NCI-H1436 (cell line): Measurements from ENCODE around the gene USP51.
A peak's percentile ranks its signal among the peaks of the same experiment; 100 is the strongest.
"Not testable (repeated sequence)": the region's sequence is repeated elsewhere in the genome, so short reads cannot be mapped to it uniquely, and the experiment has no call there.

Experiments
- DNase-seq: peaks from one replicate; lab custom pipeline; 2025; lab: John Stamatoyannopoulos, UW

Gene USP51

DNA sequence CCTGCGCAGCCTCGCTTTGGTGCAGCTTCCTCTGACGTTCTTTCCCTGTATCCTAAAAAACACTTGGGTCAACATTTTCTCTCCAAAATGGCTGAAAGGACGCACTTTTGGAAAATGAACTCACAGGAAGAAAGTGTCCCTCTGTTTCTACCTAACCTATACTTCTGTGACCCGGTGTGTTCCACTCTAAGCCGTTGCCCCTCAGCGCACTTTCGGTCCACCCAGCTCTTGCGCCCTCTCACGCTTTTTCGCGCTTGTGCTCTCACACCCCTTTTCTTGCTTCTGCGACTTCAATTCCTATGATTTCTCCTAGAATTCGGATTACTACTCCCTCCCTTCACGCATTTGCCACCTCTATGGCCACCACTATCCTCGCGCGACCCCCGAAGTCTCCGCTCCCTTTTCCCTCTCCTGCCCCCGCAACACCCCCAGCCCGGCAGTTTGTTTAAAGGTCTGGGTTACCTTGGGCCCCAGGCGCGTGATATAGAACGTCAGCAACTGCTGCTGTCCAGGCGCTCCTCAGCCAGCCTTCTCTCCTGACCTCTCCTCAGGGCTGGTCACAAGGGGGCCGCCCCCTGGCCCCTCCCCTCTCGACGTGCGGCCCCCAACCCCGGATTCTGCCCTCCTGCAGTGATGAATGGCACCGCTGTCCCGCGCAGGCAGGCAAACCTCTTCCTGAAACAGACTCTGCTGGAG lies at the start of gene USP51:
TSS of gene USP51 (minus strand) at position 535 of the 696 bp plus-strand sequence. CDS start 909 bp downstream, outside the sequence.
- DNase-seq = no peak

DNA sequence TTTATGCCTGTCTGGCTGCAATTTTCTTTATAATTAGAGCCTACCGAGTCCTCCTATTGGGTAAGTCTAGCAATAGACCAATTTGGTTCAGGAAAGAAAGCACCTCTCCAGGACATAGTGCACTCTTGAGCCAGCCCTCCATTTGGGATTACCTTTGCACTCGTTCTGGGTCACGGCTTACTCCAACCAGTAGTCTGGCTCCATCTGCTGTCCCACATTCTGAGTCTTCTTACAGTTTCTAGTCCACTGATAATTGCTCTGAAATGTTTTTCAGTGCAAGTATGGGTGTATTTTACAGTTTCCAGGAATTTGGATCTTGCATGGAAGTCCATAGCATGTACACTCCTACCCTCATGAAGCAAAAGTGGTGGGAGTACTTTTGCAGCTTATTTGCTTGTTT lies 34.8 kb upstream of the USP51 start:
- no peak for DNase-seq

DNA sequence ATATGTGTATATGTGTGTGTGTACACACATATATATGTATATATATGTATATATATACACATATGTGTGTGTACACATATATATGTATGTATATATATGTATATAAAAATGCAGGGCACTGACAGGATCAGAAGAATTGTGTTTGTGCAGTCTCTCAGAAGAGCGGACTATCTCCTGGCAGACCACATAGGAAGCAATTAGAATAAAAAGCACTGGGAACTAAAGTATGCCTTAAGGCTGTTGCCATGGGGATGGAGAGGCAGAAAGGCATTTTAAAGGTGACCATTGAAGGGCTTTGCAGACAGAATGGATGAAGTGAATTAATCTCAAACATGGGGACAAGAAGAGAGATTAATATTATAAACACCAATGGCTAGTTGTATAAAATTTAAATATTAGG lies 33.7 kb upstream of the USP51 start:
- no peak for DNase-seq

DNA sequence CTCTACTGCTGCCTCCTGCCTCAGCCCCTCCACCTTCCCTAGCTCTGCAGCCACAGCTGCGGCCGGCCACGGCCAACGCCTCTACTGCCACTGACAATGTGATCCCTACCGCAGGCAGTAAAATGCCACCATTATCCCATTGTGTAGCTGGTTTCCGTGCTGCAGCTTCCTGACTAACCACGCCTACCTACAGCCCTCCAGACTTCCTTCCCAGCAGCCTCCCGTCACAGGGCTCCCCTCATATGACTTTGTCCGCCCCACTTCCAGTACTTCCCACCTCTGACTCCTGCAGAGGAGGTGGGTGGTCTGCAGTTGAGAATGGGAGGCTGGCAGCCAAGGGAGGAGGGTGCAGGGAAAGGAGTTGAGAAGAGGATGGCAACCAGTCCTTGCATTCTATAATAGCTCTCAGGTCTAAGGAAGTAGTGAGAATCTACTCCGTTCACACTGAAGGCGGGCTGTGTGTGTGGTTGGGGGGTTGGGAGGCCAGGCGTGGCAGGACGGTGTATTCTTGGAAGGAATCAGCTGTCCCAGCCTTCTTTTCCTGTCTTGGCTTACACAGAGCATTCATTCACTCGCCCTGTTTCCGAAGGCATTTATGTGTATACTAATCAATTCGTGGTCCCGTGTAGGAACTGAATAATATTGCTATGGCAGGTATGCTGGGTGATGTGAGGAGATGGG lies 33.1 kb upstream of the USP51 start:
- DNase-seq = no peak

DNA sequence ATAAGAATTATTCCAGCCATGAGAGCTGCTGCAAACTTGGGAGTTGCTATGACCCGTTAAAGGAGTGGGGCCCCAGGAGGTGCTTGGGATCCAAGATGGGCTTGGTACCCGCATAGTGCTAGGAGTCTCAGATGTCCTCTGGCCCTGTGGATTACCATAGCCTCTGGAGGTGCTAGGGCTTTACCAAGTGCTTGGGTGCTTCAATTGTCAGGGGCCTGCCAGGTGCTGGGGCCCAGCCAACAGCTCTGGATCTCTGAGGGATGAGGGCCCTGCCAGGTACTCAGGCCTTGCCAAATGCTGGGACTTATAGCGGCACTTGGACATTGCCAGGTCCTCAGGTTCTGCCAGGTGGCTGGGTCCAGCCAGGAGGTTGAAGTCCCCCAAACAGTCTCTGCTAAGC lies 32.0 kb upstream of the USP51 start:
- no peak for DNase-seq

DNA sequence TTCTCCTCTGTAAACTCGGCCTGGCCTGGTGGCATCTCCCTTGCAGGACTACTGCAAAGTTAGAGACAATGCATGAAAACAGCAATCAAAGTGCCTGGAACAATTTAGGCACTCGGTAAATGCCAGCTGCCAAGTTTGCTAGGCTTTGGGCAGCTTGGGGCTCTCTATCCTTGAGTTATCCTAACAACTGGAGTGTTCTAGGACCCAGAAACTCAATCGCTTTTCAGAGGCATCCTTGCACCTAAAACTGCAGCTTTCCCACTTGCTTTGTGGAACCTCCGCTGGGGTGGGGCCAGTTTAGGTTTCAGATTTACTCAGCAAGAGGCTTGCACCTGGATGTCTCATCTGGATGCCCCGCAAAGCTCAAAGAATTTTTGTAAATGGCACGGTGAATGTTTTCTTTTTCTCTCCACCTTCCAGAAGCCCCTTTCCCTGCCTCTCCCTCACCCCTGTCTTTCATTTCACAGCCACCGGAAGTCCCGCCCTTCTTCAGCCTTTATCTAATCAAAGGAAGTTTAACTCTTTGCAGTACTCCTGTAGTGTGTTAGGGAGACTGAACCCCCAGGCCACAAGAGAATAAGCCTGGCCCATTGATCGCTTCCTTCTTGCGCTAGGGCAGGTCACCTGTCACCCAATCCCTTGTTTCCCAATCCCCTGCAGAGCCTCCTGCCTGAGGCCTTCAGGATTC lies 27.3 kb upstream of the USP51 start:
- not testable (repeated sequence) for DNase-seq

DNA sequence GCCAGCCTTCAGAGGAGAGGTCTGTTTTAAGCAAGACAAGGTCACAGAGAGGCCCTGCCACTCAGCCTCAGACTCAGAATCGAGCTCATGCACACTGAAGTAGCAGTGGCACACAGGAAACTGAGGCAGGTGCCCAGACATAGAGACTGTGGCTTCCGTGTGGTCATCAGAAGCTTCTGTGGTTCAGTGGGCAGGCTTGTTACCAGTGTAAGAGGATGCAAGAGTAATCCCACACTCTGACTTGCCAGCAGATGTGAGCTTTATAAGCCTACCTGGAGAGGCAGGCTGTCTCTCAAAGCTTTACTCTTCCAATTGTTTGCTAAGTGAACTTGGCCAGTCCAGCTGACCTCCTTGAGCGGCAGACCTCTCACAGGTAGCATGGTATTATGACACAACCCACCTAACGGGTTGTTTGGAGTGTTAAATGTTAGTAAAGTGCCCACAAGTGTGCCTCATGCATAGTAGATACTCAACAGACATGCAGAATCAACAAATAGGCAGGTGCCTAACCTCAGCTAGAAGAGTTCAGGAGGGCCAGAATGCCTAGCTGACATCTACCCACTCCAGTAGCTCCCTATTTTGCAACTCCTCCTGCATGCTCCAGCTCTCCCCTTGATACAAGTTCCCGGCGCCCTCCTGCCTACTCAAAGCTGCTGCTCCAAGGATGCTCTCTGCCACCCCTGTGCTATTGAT lies 23.5 kb upstream of the USP51 start:
- not testable (repeated sequence) for DNase-seq

DNA sequence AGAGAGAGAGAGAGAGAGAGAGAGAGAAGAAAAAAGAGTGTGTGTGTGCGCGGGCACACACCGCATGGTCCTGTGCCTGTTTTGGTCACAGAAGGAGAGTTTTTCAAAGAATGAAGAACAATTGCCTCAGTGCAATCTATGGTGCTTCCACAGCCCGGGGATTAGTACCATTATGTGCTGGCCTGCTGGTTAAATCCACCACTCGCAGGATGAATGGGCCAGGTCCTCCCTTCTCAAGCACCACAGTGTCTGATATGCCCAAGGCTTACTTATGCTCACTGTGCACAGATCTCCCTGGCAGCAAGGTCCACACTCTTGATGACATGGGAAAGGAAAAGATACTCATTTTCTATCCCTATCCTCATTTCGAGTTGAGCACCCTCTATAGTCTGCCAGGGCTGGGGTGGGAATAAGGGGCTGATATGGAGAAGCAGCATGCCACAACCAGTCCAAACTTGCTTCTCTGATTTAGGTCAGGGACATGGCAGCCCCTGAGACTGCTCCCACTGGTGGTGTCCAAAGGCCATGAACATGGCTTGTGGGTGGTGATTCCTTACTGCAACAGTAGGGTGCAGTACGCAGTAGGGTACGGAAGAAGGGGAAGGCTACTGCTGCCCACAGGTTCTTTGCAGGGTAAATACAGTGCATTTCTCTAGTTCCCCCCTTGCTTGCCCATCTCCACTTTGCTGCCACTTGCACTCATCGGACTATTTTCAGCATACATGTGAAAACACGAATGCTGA lies 18.9 kb upstream of the USP51 start:
- DNase-seq = not testable (repeated sequence)

DNA sequence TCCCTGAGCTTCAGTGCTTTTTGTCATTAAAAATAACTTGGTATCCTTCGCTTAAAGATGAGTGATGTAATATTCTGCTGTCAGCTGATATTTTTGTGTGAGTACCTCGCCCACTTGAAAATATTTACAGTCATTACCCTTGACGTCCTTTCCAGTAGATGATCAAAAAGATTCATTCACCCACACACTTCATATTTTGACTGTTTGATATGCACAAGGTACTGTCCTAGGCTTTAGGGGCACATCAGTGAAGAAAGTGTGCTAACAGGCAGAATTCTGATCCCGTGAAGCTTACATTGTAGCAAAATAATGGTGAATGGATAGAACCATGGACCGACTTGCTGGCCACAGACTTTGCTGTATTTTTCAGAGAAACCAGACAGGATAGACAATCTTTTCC lies 18.1 kb upstream of the USP51 start:
- DNase-seq = not testable (repeated sequence)

DNA sequence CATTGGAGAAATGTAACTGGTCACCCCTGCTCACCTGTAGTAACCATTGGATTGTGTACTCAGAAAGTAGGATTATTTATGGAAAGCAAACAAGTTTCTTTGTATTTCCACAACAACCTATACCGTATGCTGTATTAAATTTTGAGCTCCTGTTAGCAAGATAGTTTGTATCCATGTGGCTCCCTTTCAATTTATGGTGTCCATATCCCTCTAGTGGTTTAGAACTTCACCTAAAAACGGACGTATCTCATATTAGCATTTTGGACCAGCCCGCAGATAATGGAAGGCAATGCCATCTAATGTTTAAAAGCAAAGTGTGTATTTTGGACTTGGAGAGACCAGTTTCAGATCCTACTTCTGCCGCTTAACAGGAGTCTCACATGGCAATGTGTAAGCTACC lies 17.4 kb upstream of the USP51 start:
- DNase-seq = not testable (repeated sequence)

DNA sequence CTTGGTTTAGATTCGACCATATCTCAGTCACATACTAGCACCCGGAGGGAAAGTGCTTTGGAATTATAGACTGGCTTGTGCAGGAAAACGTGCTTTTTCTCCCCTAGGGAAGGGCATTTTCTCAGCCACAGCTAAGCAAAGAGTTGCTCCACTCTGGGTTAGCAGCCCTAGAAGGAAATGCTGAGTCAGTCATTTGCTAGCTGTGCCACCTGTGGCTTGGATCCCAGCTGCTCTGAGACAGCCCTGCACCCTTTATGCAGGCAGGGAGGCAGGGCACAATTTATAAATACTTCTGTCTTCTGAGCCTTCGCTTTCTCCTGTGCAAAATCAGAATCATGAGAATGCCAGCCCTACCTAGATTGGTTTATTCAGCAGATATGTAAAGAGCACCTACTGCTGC lies 1.3 kb upstream of the USP51 start:
- DNase-seq = no peak

DNA sequence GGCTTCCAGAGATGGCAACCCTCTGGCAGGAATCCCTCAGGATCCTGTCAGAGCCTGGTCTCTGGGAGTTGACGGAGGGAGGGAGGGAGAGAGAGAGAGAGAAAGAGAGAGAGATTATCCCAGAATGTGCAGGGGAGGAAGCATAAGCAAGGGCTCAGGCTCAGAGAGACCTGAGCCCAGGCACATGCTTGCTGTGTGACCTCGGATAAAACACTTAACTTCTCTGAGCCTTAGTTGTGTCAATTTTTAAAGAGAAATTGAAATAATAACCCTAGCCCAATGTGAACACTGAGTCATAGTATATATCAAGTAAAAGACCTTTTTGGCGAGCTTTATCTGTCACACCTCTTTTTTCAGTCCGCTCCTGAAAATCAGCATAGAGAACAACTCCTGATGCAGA lies 473 bp upstream of the USP51 start:
- no peak for DNase-seq

DNA sequence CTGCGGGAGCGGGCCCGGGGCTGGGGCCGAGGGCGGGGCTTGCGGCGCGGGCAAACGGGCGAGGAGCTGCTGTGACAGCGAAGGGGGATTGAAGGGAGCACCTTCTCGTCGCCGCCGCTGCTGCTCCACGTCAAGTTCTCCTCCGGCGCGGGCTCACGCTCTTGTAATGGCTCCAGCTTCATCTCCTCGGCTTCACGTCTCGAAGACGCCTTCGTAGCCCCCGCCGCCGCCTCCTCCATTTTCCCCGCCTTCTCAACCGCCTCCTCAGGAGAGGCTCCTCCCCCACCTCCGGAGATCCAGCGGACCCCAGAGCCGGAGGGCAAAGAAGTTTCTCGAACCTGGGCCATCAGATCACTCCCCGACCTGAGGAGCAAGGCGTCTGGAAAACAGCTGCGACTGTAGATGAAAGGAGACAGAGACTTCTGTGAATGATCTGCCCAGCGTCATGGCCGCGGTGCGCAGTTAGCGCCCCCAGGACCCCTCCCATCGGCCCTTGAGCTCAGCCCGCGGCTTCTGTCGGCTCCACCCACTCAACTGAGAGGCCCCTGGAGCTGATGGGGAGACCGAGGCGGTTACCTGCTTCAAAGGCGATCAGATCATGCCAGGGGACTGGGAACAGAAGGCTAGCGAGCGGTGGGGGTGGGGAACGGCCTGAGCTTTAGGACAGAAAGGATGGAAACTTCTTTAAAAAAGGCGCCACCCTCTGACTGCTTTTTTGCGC lies 895 bp downstream of the USP51 start:
- peak; percentile 60 for DNase-seq

DNA sequence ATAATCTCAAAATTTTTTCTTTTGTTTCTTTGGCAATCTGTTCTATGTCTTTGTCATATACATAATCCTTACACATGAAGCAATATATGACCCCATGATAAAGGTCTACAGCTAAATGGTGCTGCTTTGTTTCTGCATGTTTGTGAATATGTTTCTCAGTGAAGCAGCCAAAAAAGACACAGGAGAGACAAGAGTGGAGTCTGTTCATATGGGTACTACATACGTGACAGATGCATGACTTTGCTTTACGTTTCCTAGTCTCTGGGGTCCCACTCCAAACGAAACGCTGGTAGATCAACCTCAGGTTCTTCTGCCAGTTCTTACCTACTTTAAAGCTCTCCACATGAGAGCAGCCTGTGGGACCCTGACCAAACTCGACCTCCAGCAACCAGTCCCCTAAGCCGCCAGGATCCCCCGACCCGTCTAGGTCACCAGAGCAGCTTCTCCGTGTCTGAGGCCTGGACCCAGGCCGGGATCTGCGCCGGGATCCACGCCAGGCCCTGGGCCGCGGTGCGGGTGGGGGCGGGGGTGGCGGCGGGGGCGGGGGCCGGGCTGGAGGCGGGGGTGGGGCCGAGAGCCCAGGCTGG lies 1.5 kb downstream of the USP51 start:
- DNase-seq = no peak

DNA sequence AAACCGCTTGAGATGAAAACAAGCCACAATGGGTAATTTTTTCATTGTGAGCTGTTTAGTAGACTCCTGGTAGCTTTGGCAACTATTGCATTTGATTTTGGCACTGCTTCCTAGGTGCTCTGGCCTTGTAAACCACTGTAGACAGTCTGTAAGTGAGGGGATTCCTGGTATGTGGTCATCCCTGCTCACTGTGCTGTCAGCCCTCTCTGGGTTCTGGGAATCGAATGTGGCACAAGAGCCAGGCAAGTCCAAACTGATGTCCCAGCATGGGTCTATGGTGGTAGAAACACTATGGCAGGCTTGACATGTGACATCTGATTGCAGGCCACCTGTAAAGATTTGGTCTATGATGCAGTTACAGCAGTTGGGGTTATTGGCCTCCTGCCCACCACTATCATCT lies 2.5 kb downstream of the USP51 start:
- DNase-seq = no peak

DNA sequence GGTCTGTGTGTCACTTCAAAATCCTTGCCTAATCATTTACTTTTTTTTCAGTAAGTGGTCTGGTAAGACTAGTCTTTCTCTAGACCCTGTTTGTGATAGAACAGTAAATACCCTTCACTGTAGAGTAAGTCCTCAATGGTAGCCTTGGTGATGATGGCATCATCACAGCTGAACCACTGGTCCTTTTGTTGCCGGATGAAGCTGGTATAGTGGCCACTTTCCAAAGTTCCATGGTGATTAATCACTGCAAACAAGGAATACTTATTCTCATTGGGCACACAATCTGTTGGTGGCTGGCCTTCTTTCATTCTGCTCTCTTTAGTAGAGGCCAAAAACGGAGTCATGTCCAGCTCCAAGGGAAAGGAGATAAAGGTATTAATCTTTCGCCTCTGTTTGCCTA lies 2.9 kb downstream of the USP51 start:
- no peak for DNase-seq

DNA sequence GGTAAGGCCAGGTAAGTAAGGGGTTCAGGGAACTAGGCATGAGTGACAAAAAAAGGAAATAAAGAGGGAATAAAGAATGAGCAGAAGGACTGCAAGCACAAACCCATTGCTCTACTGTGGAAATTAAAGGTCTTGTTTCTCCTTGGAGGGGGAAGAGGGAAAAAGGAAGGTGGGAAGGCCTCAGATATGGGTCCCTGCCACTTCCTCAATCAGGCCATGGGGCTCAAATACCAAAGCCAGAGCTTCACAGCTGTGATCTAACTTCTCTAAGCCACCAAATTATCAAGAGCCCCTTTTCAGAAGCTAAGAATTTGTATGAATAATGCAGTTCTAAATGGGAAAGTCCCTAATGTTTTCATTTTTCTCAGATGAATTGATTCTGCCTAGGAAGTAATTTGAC lies 4.7 kb downstream of the USP51 start:
- no peak for DNase-seq

DNA sequence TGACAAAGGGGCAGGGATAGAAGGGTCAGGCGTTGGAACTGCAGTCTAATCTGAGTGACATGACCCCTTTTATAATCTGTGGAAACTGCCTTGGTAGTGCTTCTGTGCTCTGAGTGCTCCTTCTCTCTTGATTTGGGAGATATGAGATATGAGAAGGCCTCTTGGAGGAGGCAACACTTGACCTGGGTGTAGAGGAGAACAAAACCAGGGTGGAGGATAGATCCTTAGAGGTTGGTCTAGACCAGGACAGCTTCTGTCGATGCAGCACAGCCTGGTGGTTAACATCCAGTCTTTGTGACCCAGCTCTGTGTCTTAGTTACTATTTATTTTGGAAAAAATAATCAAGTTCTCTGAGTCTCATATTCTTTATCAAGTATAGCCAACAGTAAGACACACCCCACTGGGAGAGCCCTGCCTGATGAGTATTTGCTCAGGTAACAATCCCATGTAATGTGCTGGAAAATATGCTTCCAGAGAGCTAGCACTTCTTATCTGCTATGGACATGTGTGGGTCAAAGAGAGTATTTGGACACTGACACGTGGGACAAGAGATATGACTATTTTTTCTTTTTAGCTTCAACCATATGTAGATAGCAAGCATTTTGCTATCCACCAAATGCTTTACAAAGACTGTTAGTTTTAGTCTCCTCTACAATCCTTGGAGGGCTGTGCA lies 9.1 kb downstream of the USP51 start:
- DNase-seq = no peak

DNA sequence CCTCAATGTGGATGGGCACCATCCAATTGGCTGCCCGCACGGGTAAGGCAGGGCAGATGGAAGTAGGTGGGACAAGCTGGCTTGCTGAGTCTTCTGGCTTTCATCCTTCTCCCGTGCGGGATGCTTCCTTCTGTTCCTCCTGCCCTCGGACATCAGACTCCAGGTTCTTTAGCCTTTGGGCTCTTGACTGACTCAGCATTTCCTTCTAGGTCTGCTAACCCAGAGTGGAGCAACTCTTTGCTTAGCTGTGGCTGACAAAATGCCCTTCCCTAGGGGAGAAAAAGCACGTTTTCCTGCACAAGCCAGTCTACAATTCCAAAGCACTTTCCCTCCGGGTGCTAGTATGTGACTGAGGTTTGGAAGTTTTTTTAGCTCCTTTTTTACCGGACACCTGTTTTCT lies 9.7 kb downstream of the USP51 start:
- DNase-seq = not testable (repeated sequence)

DNA sequence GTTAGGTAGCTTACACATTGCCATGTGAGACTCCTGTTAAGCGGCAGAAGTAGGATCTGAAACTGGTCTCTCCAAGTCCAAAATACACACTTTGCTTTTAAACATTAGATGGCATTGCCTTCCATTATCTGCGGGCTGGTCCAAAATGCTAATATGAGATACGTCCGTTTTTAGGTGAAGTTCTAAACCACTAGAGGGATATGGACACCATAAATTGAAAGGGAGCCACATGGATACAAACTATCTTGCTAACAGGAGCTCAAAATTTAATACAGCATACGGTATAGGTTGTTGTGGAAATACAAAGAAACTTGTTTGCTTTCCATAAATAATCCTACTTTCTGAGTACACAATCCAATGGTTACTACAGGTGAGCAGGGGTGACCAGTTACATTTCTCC lies 23.9 kb downstream of the USP51 start:
- not testable (repeated sequence) for DNase-seq
